OCI-LY3 (cell line): ENCODE data around the gene HBP1.

Source experiments
- H2AFZ ChIP-seq: fragments of 200-600, 300-600 bp; shearing (Covaris generic); 2 replicates; pipeline ENCODE4 v1.6.0; 2014; ENCODE audit warnings: antibody characterized with exemption, low read depth, low read length
- H3K27ac ChIP-seq: fragments of 200-600, 300-600 bp; sonication (generic); 2 replicates; pipeline ENCODE4 v1.5.1; 2014; ENCODE audit warnings: mild to moderate bottlenecking, low read length, moderate library complexity, mixed read lengths
- H3K27me3 ChIP-seq: fragments of 200-600, 300-600 bp; sonication (generic); 2 replicates; pipeline ENCODE4 v1.6.1; 2014; ENCODE audit warnings: low read depth, low read length, mixed read lengths
- H3K36me3 ChIP-seq: fragments of 200-600, 300-600 bp; sonication (generic); replicated peaks from 2 replicates; pipeline ENCODE3; 2014; ENCODE audit warnings: low read depth, low read length, mixed read lengths
- H3K4me1 ChIP-seq: fragments of 300-600, 200-600 bp; sonication (generic); 2 replicates; pipeline ENCODE4 v1.6.1; 2014; ENCODE audit warnings: low read length, mixed read lengths
- H3K4me2 ChIP-seq: fragments of 200-600, 300-600 bp; sonication (generic); 2 replicates; pipeline ENCODE4 v1.6.1; 2014; ENCODE audit warnings: low read length, mixed read lengths
- H3K4me3 ChIP-seq: fragments of 300-600, 200-600 bp; sonication (generic); 2 replicates; pipeline ENCODE4 v1.5.1; 2014; ENCODE audit warnings: antibody characterized with exemption, mild to moderate bottlenecking, low read length, moderate library complexity
- H3K79me2 ChIP-seq: fragments of 300-600, 200-600 bp; shearing (Covaris generic); 2 replicates; pipeline ENCODE4 v1.6.1; 2014; ENCODE audit warnings: mild to moderate bottlenecking, low read length, mixed read lengths
- H3K9ac ChIP-seq: fragments of 300-600, 200-600 bp; shearing (Covaris generic); 2 replicates; pipeline ENCODE4 v1.6.0; 2014; ENCODE audit warnings: mild to moderate bottlenecking, low read length, moderate library complexity
- H3K9me3 ChIP-seq: fragments of 200-600, 300-600 bp; shearing (Covaris generic); 2 replicates; pipeline ENCODE4 v1.6.1; 2014; ENCODE audit warnings: low read length, mixed read lengths; ENCODE audit not compliant: insufficient read depth
- H4K20me1 ChIP-seq: fragments of 200-600, 300-600 bp; sonication (generic); 2 replicates; pipeline ENCODE4 v1.6.1; 2016; ENCODE audit warnings: low read length, mixed read lengths; ENCODE audit not compliant: insufficient read depth
- EZH2phosphoT487 ChIP-seq: fragments of 200-600 bp; shearing (Covaris generic); IDR thresholded peaks from 2 replicates; pipeline ENCODE4 v1.6.1; 2018; ENCODE audit warnings: antibody characterized with exemption, mixed run types, low read depth
- TF ChIP-seq, protein P1 (sequence below): fragments of 200-600, 300-600 bp; sonication (generic); IDR thresholded peaks from 2 replicates; pipeline ENCODE4 v1.5.1; 2014; ENCODE audit warnings: antibody characterized with exemption, low read length, low read depth

The HBP1 gene

DNA sequence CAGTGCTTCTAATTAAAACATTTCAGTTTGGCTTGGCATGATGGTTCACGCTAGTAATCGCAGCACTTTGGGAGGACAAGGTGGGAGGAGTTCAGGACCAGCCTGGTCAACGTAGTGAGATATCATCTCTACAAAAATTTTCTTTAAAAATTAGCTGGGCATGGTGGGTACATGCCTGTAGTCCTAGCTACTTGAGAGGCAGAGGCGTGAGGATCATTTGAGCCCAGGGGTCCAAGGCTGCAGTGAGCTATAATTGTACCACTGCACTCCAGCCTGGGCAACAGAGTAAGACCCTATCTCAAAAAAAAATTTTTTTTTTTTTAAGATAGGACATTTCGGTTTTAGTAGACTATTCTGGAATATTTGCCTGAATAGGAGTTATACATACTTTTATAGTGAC lies 12.4 kb downstream of the HBP1 start:
- H3K79me2 ChIP-seq: peaks cover 34% of the 10 kb centered on the region
- peaks cover 31% of the 10 kb centered on the region for H3K36me3 ChIP-seq
- TF ChIP-seq EZH2phosphoT487: no peak
- TF ChIP-seq, protein P1, sequence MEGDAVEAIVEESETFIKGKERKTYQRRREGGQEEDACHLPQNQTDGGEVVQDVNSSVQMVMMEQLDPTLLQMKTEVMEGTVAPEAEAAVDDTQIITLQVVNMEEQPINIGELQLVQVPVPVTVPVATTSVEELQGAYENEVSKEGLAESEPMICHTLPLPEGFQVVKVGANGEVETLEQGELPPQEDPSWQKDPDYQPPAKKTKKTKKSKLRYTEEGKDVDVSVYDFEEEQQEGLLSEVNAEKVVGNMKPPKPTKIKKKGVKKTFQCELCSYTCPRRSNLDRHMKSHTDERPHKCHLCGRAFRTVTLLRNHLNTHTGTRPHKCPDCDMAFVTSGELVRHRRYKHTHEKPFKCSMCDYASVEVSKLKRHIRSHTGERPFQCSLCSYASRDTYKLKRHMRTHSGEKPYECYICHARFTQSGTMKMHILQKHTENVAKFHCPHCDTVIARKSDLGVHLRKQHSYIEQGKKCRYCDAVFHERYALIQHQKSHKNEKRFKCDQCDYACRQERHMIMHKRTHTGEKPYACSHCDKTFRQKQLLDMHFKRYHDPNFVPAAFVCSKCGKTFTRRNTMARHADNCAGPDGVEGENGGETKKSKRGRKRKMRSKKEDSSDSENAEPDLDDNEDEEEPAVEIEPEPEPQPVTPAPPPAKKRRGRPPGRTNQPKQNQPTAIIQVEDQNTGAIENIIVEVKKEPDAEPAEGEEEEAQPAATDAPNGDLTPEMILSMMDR: no peak
- H3K9me3 ChIP-seq: no peaks in the 10 kb centered on the region
- H3K4me2 ChIP-seq: no peak overlapping the region
- peaks cover 56% of the 10 kb centered on the region for H4K20me1 ChIP-seq
- H2AFZ ChIP-seq: no peak overlapping the region
- H3K4me1 ChIP-seq: 0 out of 2 replicates have a peak, but pooled peaks cover 7% of the 10 kb centered on the region
- H3K9ac ChIP-seq: no peak overlapping the region
- H3K27me3 ChIP-seq: no peaks in the 10 kb centered on the region
- no peak overlapping the region for H3K4me3 ChIP-seq
- no peak overlapping the region for H3K27ac ChIP-seq

GRCh38 chr7:107185716-107186115 lies 16.9 kb downstream of the HBP1 start:
- TF ChIP-seq EZH2phosphoT487: no peak
- TF ChIP-seq, protein P1: no peak
- Histone ChIP-seq H3K27ac (no peak overlapping the region), H3K4me2 (no peak overlapping the region), H3K4me3 (no peak overlapping the region), H3K9ac (no peak overlapping the region), H3K4me1 (no peaks in the 10 kb centered on the region), H4K20me1 (peaks cover 25% of the 10 kb centered on the region), H3K27me3 (no peaks in the 10 kb centered on the region), H3K9me3 (no peaks in the 10 kb centered on the region), H3K79me2 (0 out of 2 replicates have a peak, but pooled peaks cover 3% of the 10 kb centered on the region), H3K36me3 (peaks cover 62% of the 10 kb centered on the region), H2AFZ (no peak overlapping the region)

- no peak overlapping the region for H3K4me3 ChIP-seq
These were observed 17.4 kb downstream of the HBP1 start for GRCh38 chr7:107186240-107186639.

GRCh38 chr7:107187774-107188173 lies 19.0 kb downstream of the HBP1 start:
- Histone ChIP-seq H3K4me3 (no peak overlapping the region), H2AFZ (no peak overlapping the region), H3K4me2 (no peak overlapping the region), H3K9ac (no peak overlapping the region), H3K9me3 (no peaks in the 10 kb centered on the region), H4K20me1 (peaks cover 17% of the 10 kb centered on the region; the same call in 1 of the 2 replicates), H3K36me3 (peaks cover 67% of the 10 kb centered on the region), H3K27ac (no peak overlapping the region), H3K79me2 (0 out of 2 replicates have a peak, but pooled peaks cover 3% of the 10 kb centered on the region), H3K4me1 (no peaks in the 10 kb centered on the region), H3K27me3 (no peaks in the 10 kb centered on the region)
- no peak for TF ChIP-seq EZH2phosphoT487
- TF ChIP-seq, protein P1: no peak

More at GRCh38 chr7:107186240-107186639, 17.4 kb downstream of the HBP1 start:
- H3K36me3 ChIP-seq: peaks cover 64% of the 10 kb centered on the region
- no peaks in the 10 kb centered on the region for H3K27me3 ChIP-seq
- no peak for TF ChIP-seq EZH2phosphoT487
- TF ChIP-seq, protein P1: no peak
- no peak overlapping the region for H3K4me2 ChIP-seq
- peaks cover 21% of the 10 kb centered on the region; the same call in 1 of the 2 replicates for H4K20me1 ChIP-seq
- no peak overlapping the region for H2AFZ ChIP-seq
- no peaks in the 10 kb centered on the region for H3K9me3 ChIP-seq
- no peaks in the 10 kb centered on the region for H3K4me1 ChIP-seq
- H3K79me2 ChIP-seq: 0 out of 2 replicates have a peak, but pooled peaks cover 3% of the 10 kb centered on the region
- H3K9ac ChIP-seq: no peak overlapping the region
- H3K27ac ChIP-seq: no peak overlapping the region
